GM20431 (cell line): Measurements from ENCODE around the gene KIF15.
"Not testable (repeated sequence)": the region's sequence is repeated elsewhere in the genome, so short reads cannot be mapped to it uniquely, and the experiment has no call there.

Experiments used
- in situ Hi-C: fragments of 300-500 bp; cut with MseI, MboI; formaldehyde crosslinking; loops from one replicate; pipeline ENCODE4 v1.15.0; 2020; ENCODE audit warnings: low sequenced_read_pairs; ENCODE audit not compliant: unreplicated experiment

KIF15 gene

DNA sequence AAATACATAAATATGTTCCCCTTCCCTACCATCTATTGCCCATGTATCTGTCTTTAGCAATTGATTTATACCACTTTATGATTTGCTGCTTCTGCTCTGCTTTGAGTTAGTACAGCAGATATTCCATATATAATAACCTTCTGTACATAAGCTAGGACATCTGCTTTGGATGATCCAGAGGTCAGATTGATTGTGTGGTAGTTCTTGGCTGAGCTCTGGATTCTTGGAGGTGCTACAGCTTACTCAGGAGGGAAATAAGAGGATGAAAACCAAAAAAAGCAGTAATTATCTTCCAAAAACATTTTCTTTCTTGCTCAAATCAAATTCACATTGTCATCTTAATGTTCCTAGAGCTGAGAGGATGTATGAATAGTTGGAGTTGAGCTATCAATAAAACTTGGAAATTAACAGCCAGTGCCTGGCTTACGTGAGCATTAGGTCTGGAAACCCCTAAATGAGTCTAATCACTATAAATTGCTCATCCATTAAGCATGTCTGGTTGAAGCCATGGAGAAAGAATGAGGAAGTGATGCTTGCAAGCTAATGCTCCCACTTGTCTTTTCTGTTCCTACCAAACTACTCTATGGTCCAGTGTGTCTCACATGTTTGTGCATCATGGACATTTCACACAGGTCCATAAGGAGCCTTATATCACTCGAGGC, 63.8 kb downstream of the KIF15 start:
- in situ Hi-C loops, result no loop called here

- in situ Hi-C loops, result no loop called here
Measured at GRCh38 chr3:44827196-44827595, 65.6 kb downstream of the KIF15 start.

- in situ Hi-C loops, result no loop called here
Measured at GRCh38 chr3:44831232-44831631, 69.6 kb downstream of the KIF15 start.

DNA sequence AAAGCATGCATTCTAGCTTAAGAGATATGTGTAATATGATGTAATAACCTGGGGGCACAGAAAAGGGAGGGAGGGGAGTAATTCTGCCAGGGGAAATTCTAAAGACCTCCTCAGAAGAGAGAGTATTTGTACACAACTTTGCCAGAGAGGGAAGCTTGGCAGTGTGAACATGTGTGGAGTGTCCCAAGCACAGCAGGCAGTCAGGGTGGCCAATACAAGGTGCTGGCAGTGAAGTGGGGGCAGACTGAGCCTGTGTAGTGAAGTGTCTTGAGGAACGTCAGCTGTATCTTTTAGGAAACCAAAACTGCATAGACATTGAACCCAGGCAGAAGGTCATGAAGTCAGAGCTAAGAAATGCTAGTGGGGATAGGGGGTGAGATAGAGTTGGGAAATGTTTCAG, 70.4 kb downstream of the KIF15 start:
- in situ Hi-C loops, result no loop called here

- in situ Hi-C loops, result no loop called here
Measured at GRCh38 chr3:44832965-44833364, 71.4 kb downstream of the KIF15 start.

DNA sequence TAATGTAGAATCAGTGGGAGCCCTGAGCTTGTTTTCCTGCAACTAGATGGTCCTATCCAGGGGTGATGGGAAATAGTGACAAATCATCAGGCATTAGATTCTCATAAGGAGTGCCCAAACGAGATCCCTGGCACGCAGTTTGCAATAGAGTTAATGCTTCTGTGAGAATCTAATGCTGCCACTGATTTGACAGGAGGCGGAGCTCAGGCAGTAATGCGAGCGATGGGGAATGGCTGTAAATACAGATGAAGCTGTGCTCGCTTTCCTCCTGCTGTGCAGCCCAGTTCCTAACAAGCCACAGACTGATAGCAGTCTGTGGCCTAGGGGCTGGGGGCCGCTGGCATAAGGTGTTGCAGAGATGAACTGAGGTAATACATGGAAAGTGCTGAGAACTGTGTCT, 71.8 kb downstream of the KIF15 start:
- in situ Hi-C loops, result no loop called here

DNA sequence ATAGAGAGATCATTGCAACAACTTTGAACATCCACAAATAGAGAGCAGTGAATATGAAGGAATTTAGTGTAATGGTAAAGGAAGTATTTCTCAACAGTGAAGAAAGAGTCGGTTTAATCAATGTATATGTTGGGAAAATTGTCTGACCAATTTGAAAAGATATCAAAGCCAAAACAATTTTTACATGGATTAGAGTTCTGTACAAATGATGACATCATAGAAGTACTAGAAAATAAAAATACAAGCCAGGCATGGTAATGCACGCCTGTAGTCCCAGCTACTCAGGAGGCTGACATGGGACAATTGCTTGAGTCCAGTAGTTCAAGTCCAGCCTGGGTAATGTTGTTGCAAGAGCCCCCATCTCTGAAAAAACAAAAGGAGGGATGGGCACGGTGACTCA, 74.1 kb downstream of the KIF15 start:
- in situ Hi-C loops, result no loop called here

DNA sequence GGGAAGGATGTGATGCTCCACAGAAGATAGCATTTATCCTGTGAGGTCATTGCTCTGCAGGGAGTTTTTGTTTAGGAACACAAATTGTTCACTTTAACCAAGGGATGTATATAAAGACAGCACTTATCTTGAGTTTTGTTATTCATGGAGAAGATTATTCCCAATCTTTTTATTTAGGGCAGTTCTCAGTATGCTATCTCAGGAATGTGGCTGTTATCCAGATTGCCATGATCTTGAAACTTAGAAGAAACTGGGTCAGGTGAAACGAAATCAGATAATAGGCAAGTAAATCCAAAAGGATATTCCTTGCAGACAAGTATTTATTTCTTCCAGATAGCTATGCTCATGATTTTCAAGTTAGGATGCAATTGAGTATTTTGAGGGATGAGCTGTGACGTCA, 80.8 kb downstream of the KIF15 start:
- in situ Hi-C loops, result no loop called here

DNA sequence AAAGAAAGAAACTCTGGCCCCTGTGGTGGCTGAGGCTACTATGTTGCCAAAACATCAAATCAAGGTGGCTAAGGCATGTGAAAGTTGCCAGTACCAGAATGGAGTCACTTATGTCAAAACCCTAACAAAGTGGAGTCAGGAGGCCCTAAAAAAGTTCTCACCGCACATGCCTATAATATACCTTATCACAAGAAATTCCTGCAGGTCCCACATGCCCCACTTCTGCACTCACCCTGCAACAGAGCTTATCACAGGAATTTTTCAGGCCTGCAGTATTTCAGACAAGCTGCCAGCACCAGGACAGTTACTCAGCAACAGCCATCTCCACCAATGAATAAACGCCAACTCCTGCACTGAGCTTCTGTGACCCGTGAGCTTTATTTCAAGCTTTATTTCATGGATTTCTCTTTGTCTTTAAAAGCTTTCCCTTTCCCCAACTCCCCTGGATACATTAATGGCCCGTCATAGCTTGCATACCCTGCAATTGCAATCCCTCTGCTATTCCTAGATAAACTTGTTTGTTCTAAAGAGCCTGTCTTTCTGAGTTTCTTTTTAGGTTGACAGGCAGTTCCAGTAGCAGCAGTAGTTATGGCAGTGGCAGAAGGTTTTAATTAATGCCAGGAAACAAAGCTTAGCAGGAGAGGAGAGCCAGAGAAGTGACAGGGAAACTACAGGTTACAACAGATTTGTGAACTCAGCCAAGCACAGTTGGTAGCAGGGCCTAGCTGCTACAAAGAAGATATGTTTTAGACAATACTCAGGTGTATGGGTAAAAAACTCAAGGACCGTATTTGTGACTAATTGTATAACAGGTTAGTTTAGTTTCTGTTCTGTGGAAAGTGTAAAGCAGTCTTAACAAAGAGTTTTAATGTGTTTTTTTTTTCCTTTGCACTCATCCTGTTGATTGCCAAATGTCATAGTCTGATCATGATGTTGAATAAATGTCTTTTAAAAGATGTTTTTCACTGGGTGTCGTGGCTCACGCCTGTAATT, 84.2 kb downstream of the KIF15 start:
- in situ Hi-C loops, result no loop called here

DNA sequence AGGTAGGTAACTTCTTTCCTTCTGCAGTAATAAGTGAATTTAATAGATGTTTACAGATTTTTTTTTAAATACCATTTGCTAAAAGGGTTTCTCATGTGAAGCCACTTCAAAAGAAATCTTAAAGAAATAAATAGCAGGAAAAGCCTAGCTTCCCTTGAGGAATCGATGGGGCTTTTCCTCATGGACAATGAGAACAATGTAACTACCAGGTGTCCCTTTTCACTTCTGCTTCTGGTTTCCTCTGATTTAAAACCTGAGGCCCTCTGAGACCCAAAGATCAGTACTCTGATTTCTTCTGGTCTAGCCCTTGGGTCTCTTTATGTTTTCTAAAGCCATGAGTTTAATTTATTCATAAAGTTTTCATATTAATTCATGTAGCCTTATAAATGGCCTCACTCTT, 87.0 kb downstream of the KIF15 start:
- in situ Hi-C loops, result no loop called here

DNA sequence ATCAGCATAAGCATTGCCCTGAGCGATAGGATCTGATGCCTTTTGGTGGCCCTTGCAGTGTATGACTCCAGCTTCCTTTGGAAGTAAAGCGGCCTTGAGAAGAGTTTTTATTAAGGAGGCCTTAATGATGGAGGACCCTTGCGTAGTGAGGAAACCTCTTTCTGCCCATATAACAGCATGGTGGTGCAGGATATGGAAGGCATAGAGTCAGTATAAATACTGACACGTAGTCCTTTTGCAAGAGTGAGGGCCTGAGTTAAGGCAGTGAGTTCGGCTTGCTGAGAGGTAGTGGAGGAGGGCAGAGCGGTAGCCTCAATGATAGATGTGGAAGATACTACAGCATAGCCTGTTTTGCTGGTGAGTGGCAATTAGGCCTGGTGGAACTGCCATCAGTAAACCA, 95.1 kb downstream of the KIF15 start:
- in situ Hi-C loops, result not testable (repeated sequence)

DNA sequence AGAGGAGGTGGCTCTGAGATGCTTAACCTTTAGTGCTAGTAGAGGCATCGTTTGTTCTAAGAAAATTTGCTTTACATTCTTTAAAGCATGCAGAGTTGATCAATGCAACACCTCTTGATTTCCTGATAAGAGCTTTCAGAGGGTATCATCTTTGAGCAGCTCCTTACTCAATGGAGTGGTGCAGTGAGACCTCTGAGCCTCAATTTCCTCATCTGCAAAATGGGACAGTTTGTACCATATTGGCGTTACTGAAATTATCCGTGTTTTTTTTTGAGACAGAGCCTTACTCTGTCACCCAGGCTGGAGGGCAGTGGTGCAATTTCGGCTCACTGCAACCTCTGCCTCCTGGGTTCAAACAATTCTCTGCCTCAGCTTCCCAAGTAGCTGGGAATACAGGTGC, 98.5 kb downstream of the KIF15 start:
- in situ Hi-C loops, result no loop called here

DNA sequence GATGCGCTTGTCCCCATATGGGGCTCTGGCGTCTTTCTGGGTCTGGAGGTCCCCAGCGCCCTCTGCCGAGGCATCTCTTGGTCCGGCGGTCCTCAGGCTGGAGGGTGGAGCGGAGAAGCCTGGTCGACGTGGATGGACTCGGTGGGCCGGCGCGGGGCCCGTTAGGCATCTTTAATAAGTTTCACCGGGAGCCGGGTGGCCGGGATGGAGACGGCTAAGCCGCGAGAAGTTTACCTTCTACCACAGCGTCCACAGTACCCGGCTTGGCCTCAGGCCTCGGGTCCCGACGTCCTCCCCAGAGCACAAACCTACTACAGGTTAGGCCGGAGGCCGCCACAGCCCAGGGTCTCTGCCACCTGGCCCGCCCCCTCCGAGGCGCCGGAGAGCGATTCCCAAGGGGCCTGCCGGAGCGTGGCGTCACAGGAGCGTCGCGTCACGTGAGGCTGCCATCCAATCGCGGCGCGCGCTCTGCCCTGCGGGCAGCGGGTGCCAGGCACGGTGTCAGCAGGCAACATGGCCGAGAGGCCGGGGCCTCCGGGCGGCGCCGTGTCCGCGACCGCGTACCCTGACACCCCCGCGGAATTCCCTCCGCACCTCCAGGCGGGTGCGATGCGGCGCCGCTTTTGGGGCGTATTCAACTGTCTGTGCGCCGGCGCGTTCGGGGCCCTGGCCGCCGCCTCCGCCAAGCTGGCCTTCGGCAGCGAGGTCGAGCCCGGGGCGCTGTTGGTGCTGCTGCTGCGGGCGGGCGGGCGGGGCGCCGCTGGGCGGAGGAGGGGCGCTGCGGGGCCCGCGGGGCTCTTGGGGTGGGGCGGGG, 100.0 kb downstream of the KIF15 start, which contains the start of gene TMEM42:
TMEM42 (plus strand) TSS at position 501 of the 814 bp plus-strand sequence; CDS start at position 514, 13 bp downstream.
- in situ Hi-C loops, result no loop called here

DNA sequence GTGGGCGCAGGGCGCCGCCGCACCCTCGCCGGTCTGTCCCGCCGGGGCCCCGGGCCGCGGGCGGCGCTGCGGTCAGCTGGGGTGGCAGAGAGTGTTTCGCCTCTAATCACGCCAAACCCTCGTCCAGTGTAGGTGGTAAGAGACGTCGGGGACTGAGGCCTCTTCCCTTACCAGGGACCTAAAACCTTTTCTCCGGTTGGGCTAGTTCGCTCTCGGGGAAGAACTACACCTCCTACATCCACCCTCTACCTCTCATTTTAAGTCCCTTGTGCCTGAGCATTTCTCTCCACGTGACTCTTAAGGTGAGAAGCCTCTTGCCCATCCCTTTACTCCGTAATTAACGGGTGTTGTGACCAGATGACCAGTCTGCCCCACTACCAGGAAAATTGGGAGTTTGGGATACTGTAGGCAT, 100.6 kb downstream of the KIF15 start:
- in situ Hi-C loops, result no loop called here

GRCh38 chr3:44865272-44866035, 103.9 kb downstream of the KIF15 start:
- in situ Hi-C loops, result no loop called here

- in situ Hi-C loops, result no loop called here
Measured at GRCh38 chr3:44867421-44868111, 106.0 kb downstream of the KIF15 start.

GRCh38 chr3:44870375-44871061, 108.9 kb downstream of the KIF15 start:
- in situ Hi-C loops, result no loop called here

GRCh38 chr3:44874308-44874707, 112.7 kb downstream of the KIF15 start, which contains the start of gene TGM4:
TGM4 (plus strand) TSS chr3:44874608; CDS start chr3:44874679, 71 bp downstream.
- in situ Hi-C loops, result no loop called here
